Panc1 (cell line): Measurements from ENCODE around the gene SLC13A3. TPM values are rescaled to one million over a fixed set of nuclear protein-coding genes. Genes with fewer than 3 reads are reported as not detected.

Experiments used
- ATAC-seq: fragments of 200-7000 bp; cut with Tn5 transposase; 2 replicates; pipeline ENCODE4 v1.9.1; 2020; ENCODE audit warnings: mild to moderate bottlenecking, moderate library complexity
- BruUV-seq: library from RNA; stranded (reverse); fragments of 400-500 nt; replicated peaks from 2 replicates; lab custom pipeline; 2021; lab: Mats Ljungman, UMichigan
- CTCF ChIA-PET: fragments of 300-600 bp; sonication (Branson Sonifier 250); formaldehyde crosslinking; loops from one replicate; lab custom pipeline; 2022; ENCODE audit warnings: antibody characterized with exemption; lab: Charles Lee
- POLR2A ChIA-PET: fragments of 300-600 bp; sonication (Branson Sonifier 250); formaldehyde crosslinking; loops from one replicate; lab custom pipeline; 2022; ENCODE audit warnings: antibody characterized with exemption; lab: Charles Lee
- DNase-seq: peaks from one replicate; pipeline ENCODE4 v3.0.0-alpha.2; 2010; ENCODE audit warnings: low read depth, low spot score
- H3K27ac ChIP-seq: 2 replicates; pipeline ENCODE4 v1.5.1; 2011; ENCODE audit warnings: mild to moderate bottlenecking, low read length, inconsistent platforms
- H3K27me3 ChIP-seq: fragments of 200-500 bp; sonication (Bioruptor generic); 2 replicates; pipeline ENCODE4 v1.6.0; 2014; ENCODE audit warnings: low read length, inconsistent platforms; ENCODE audit not compliant: control insufficient read depth, insufficient read depth
- H3K36me3 ChIP-seq: fragments of 200-500 bp; sonication (Bioruptor generic); 2 replicates; pipeline ENCODE4 v1.5.1; 2014; ENCODE audit warnings: inconsistent platforms, mild to moderate bottlenecking, low read length, moderate library complexity; ENCODE audit not compliant: control insufficient read depth, insufficient read depth
- H3K4me1 ChIP-seq: 2 replicates; pipeline ENCODE4 v1.5.1; 2011; ENCODE audit warnings: inconsistent platforms, mild to moderate bottlenecking, low read length, moderate library complexity; ENCODE audit not compliant: control insufficient read depth, insufficient read depth
- H3K4me3 ChIP-seq, 2 experiments: 2 replicates each; pipeline ENCODE4 v1.5.1; 2011 to 2012; ENCODE audit warnings: low read depth in 2 of 2, low read length in 2 of 2, mild to moderate bottlenecking in 2 of 2, inconsistent platforms in 1 of 2, moderate library complexity in 1 of 2
- H3K9me3 ChIP-seq: fragments of 200-500 bp; sonication (Bioruptor generic); 2 replicates; pipeline ENCODE4 v1.5.1; 2014; ENCODE audit warnings: low read depth, mild to moderate bottlenecking, inconsistent platforms, low read length, moderate library complexity; ENCODE audit not compliant: control insufficient read depth, insufficient read depth
- CTCF ChIP-seq: fragments of 450-650 bp; IDR thresholded peaks from 2 replicates; pipeline ENCODE4 v1.5.1; 2017; ENCODE audit warnings: mild to moderate bottlenecking
- POLR2AphosphoS5 ChIP-seq: IDR thresholded peaks from 2 replicates; pipeline ENCODE4 v1.6.1; 2012; ENCODE audit warnings: mild to moderate bottlenecking, low read depth, low read length, moderate library complexity
- REST ChIP-seq, 2 experiments: IDR thresholded peaks; 2 replicates each; pipeline ENCODE4 v1.6.1; 2011 to 2012; ENCODE audit warnings: low read depth in 2 of 2, control low read depth in 1 of 2, low read length in 1 of 2, mild to moderate bottlenecking in 1 of 2, moderate library complexity in 1 of 2; ENCODE audit not compliant: insufficient read depth in 1 of 2
- SIN3A ChIP-seq: IDR thresholded peaks from 2 replicates; pipeline ENCODE4 v1.6.1; 2012; ENCODE audit warnings: low read depth, mild to moderate bottlenecking, low read length, moderate library complexity, borderline replicate concordance; ENCODE audit not compliant: insufficient read depth
- TCF7L2 ChIP-seq: IDR thresholded peaks from 2 replicates; pipeline ENCODE4 v1.6.1; 2011; ENCODE audit warnings: mild to moderate bottlenecking, low read depth, low read length, inconsistent platforms
- in situ Hi-C: cut with HindIII; loops from 2 replicates; pipeline ENCODE4 v1.10.0; 2016; ENCODE audit warnings: low sequenced_read_pairs, low pct_unique_long_range_greater_than_20kb
- intact Hi-C: fragments of 100-400 bp; cut with micrococcal nuclease; formaldehyde crosslinking; loops from one replicate; pipeline ENCODE4 v1.10.0; 2022; ENCODE audit not compliant: unreplicated experiment
- total RNA-seq: library from RNA; stranded (reverse); gene quantifications from one replicate; pipeline ENCODE4 v1.2.1, GENCODE V29; 2021; ENCODE audit not compliant: unreplicated experiment

The SLC13A3 gene
- total RNA-seq, 1 experiment from 2014 or later: 0.31 TPM

GRCh38 chr20:46512943-46513844, 138.1 kb downstream of the SLC13A3 start, which contains the start of gene ZNF334:
Gene ZNF334 (minus strand): TSS chr20:46513559. CDS start chr20:46512102, 1,457 bp downstream.
- H3K27me3 ChIP-seq: peaks cover 15% of the 10 kb centered on the region
- ATAC-seq: peak; percentile 75

DNA sequence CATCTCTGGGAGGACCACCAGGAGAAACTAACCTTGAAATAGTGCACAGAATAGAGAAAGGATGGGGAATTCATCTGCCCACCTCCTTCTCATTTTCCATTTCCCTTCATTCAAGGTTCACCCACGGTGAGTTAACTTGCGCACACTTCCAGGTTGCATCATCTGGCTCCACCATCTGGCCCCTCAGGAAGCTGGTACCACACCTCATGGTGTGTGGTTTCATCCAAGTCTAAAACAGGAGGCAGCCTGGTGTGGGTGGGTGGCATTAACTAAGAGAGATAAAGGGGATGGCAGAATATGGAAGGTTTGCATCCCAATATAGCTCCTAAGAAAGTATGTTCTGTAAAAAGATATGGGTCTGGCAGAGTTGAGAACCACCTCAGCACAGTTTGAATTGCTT, 141.7 kb downstream of the SLC13A3 start:
- Histone ChIP-seq H3K4me3 (no peak overlapping the region), H3K4me1 (no peaks in the 10 kb centered on the region; the same call in 1 of the 2 replicates), H3K9me3 (peaks cover 1% of the 10 kb centered on the region; the same call in 1 of the 2 replicates), H3K36me3 (no peaks in the 10 kb centered on the region), H3K27ac (no peak overlapping the region), H3K27me3 (peaks cover 11% of the 10 kb centered on the region)
- in situ Hi-C loops: no loop called here
- DNase-seq: no peak
- ChIA-PET CTCF (no interaction called here), POLR2A (no interaction called here)
- no peak for ATAC-seq
- BruUV-seq: no TSS peak
- TF ChIP-seq CTCF (no peak), SIN3A (no peak), POLR2AphosphoS5 (no peak), TCF7L2 (no peak), REST (IDR thresholded peaks at IDR 0.05; ENCODE audit: insufficient read depth in 1 of 2, low read depth in 2 of 2, low read length in 1 of 2) (no peak)
- intact Hi-C loops: no loop called here

More at GRCh38 chr20:46512943-46513844, 138.1 kb downstream of the SLC13A3 start, which contains the start of gene ZNF334:
- no peak within 1 kb of the TSS for H3K27ac ChIP-seq
- CTCF ChIA-PET: no interaction called here
- H3K4me3 ChIP-seq: peak within 1 kb of the TSS; percentile 43 to 46
- intact Hi-C loops: no loop called here
- H3K36me3 ChIP-seq: no peaks in the 10 kb centered on the region
- in situ Hi-C loops: no loop called here
- POLR2A ChIA-PET: no interaction called here
- BruUV-seq: no TSS peak
- no peak for DNase-seq
- H3K4me1 ChIP-seq: no peaks in the 10 kb centered on the region; the same call in 1 of the 2 replicates
- no peak for TF ChIP-seq SIN3A
- no peaks in the 10 kb centered on the region; the same call in 1 of the 2 replicates for H3K9me3 ChIP-seq

Other genes with a start within 250 kb of the SLC13A3 start
- gene ELMO2, start 244.8 kb downstream of the SLC13A3 start, total RNA-seq: 40.4 TPM
- 0.28 TPM for gene ZNF334, start 137.9 kb downstream of the SLC13A3 start, total RNA-seq
- gene OCSTAMP, start 100.8 kb downstream of the SLC13A3 start, total RNA-seq: not detected
- gene TP53RK, start 38.0 kb upstream of the SLC13A3 start, total RNA-seq: 13.7 TPM
- gene SLC2A10, start 58.2 kb upstream of the SLC13A3 start, total RNA-seq: 1.6 TPM
- 1.9 TPM for gene EYA2, start 243.4 kb upstream of the SLC13A3 start, total RNA-seq